ENCODE measurements around the gene CD74.
"Not testable (repeated sequence)": the region's sequence is repeated elsewhere in the genome, so short reads cannot be mapped to it uniquely, and the experiment has no call there.

DNA sequence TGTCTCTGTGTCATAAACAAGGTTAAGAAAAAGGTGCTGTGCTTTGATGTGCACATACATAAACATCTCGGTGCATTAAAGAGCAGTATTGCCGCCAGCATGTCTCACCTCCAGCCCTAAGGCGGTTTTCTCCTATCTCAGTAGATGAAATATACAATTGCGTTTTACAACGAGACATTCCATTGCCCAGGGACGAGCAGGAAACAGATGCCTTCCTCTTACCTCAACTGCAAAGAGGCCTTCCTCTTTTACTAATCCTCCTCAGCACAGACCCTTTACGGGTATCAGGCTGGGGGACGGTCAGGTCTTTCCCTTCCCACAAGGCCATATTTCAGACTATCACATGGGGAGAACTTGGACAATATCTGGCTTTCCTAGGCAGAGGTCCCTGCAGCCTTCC is 41.3 kb upstream of the CD74 start:
- TF ChIP-seq EP300, POLR2A (IDR thresholded peaks at IDR 0.05): not testable (repeated sequence)
- TF ChIP-seq, protein P1, sequence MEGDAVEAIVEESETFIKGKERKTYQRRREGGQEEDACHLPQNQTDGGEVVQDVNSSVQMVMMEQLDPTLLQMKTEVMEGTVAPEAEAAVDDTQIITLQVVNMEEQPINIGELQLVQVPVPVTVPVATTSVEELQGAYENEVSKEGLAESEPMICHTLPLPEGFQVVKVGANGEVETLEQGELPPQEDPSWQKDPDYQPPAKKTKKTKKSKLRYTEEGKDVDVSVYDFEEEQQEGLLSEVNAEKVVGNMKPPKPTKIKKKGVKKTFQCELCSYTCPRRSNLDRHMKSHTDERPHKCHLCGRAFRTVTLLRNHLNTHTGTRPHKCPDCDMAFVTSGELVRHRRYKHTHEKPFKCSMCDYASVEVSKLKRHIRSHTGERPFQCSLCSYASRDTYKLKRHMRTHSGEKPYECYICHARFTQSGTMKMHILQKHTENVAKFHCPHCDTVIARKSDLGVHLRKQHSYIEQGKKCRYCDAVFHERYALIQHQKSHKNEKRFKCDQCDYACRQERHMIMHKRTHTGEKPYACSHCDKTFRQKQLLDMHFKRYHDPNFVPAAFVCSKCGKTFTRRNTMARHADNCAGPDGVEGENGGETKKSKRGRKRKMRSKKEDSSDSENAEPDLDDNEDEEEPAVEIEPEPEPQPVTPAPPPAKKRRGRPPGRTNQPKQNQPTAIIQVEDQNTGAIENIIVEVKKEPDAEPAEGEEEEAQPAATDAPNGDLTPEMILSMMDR (IDR thresholded peaks at IDR 0.05), result not testable (repeated sequence)
